Hematopoietic multipotent progenitor cell treated with erythropoietin and hydrocortisone succinate and interleukin-3 and kit ligand, for 8 days (in vitro differentiated cells): ENCODE data around the gene RERE.
"Not testable (repeated sequence)": the region's sequence is repeated elsewhere in the genome, so short reads cannot be mapped to it uniquely, and the experiment has no call there.

Experiments
- DNase-seq: peaks from one replicate; pipeline ENCODE4 v3.0.0-alpha.2; 2015

Gene RERE

GRCh38 chr1:8389958-8390535 is 427.4 kb downstream of the RERE start:
- no peak for DNase-seq

DNA sequence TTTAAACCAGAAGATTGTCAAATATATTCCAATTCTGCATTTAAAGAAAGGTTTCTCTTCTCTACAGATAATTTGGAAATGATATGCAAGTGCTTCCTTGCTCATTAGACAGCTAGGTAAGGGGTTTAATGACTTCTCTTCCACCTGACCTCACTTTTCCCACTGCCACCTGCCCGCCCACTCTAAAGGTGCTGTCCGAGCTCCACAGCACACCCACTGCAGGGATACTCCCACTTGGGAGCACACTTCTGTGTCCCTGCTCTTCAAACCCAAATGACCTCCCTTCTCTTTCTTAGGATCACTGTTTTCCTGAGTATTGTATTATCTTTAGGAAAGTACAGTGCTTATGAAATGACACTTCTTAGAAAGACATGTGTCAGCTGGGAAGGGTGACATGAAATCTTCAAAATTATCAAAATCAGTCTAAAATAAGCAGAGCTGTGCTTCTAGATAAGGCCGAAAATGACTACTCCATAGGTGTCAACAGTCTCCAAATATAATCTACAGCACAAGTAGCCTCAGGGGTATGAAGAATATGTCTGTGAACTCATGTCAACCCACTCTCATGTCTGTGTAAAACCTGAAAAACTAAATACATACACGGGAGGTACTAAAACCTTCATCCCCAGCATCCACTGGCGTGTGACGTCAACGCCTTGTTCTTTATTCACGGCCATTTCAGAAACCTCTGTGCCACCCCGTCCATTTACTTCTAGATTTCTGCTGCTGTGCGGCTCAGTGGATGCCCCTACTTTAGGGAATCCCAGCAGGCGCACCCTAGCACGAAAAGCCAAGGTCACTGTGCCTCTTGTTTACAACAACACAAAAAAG is 428.5 kb downstream of the RERE start:
- DNase-seq, result peak; percentile 58

GRCh38 chr1:8386247-8386646 is 431.2 kb downstream of the RERE start:
- no peak for DNase-seq

GRCh38 chr1:8384577-8384976 is 432.9 kb downstream of the RERE start:
- DNase-seq, result no peak

GRCh38 chr1:8384088-8384487 is 433.4 kb downstream of the RERE start:
- DNase-seq, result no peak

DNA sequence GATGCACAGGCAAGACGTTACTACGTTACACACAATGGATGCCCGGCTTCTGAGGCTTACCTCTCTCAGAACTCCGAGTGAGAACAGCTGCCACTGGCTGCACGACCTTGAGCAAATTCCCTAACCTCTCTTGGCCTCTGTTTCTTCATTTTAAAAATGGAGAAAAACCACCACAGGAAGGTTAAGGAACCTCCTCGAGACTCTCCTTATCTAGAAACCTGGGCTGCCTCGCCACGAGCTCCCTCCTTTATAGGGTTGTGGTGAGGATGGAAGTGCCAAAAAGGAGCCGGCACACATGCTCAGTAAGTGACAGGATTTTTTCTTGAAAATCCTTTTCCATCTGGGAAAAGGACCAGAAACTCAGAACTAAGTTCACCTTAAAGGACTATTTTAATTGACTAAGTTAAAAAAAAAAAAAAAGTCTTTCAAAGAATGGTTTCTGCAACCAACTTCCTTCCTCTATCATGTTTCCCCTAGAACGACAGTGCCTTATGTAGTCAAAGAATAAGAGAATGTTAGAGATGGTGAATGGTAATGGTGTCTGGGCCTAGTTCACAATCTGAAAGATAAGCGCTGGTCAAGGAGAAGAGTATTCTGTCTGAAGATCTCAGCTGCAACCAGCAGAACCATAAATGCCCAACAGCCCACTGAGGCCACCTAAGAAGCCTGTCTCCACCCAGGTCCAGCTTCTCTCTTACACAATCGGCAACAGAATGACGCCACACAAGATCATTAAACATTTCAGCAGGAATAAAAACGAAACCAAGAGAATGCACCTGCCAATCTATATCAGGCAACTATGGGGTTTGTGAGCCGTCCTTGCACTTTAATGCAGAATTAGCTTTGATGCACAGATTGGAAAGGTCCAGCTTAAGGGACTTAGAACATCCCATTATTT is 434.6 kb downstream of the RERE start:
- no peak for DNase-seq

- DNase-seq, result no peak
Measured at GRCh38 chr1:8382051-8382505, 435.4 kb downstream of the RERE start.

- DNase-seq, result no peak
Measured at GRCh38 chr1:8381618-8382017, 435.8 kb downstream of the RERE start.

DNA sequence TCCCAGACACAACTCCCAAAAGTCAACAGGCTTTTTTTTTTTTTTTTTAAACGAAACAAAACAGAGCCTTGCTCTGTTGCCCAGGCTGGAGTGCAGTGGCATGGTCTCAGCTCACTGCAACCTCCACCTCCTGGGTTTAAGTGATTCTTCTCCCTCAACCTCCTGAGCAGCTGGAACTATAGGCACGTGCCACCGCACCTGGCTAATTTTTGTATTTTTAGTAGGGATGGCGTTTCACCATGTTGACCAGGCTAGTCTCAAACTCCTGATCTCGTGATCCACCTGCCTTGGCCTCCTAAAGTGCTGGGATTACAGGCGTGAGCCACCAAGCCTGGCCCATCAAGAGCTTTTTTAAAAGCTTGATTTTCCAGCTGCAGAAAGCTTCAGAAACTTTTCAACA is 437.1 kb downstream of the RERE start:
- DNase-seq, result not testable (repeated sequence)

DNA sequence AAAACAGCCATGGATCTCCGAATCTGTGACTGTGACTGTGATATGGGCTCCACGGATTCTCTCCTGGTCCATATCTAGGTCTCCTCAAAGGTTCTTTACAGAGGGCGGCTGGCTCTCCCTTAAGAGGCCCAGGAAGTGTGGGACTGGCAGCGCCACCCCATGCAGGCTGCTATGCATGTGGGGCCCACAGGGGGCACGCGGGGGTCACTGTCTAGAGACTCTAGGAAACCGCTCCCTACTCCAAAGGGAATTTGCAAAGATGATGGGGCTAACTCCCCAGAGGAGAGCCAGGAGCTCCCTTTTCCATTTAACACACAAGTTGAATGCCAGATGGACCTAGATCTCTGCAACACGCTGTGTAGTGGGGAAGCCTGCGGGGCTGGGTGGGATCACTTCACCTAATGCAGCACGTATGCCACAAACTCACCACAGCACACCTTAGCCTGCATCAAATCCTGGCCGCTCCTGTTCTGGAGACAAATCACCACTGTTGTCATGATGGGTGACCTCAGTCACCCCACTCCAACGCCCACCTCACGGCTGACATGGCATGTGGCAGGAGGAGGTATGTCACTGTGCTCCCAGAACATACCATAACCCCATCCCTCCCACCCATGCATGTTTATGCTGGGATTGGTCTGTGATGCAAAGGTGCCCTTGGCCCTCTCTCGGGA is 437.8 kb downstream of the RERE start:
- DNase-seq, result no peak

DNA sequence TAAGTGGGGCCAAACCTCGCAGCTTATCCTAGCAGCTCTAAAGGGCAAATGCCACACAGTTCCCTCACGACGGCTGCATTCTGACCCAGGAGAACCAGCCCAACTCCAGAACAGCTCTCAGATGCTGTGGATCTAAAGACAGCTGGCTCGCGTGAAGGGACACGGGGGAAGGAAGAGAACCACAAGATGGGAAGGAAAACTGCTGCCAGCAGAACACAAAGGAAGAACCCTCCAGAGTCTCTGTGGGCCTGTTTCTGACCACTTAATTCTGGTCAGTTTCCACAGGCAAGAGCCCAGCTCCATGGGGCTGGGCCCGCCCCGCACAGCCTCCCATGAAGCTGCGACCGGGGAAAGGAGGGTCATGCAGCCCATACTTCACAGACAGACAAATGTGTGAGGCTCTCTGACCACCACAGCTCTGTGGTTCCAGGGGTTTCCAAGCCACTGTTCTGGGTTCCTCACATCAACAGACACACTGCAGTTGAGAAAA is 438.4 kb downstream of the RERE start:
- no peak for DNase-seq

DNA sequence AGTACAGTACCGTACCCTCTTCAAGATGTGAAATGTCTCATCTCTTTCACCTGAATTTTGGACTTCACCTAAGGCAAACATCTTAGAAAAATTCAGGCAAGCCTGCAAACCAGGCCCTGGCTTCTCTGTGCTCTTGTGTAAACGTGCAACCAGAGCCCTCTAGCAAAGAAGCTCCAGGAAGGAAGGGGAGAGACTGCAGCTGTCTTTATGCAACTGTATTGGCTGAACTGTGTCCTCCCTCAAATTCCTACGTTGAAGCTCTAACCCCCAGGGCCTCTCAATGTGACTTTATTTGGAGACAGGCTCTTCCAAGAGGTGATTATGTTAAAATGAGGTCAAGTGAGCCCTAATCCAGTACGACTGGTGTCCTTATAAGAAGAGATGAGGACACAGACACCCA is 439.3 kb downstream of the RERE start:
- DNase-seq, result no peak

DNA sequence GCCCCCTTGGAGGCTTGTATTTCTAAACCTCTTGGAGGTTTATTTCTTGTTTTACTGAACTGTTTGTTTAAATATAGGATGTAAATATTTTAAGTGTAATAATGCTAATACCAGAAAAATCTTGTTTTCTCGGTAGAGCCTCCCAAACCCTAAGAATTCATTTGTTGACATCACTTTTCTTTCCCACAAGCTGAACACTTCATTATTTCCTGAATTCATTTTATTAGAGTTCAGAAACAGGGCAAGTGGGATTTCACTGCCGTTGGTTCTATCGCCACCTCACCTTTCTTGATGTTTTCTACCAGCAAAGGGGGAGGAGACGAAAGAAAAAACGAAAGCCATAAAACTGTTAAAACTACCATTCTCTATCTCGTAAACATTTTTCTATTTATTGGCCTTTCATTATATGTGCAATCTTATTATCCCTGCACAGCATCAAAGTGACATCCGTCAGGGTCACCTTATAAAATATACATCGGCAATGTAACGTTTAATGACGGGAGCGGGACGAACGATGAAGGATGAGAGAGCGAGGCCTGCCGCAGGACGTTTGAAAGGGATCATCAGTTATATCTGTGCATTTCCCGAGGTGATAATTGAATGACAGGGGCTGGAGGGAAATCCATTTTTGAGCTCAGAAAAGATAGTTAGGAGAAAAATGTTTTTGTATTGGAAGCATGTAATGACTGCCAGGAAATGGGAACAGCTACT is 440.0 kb downstream of the RERE start:
- DNase-seq, result no peak

GRCh38 chr1:8376358-8376840 is 441.0 kb downstream of the RERE start:
- DNase-seq, result no peak

- DNase-seq, result peak; percentile 65
Measured at GRCh38 chr1:8374812-8375211, 442.6 kb downstream of the RERE start.

GRCh38 chr1:8374356-8374755 is 443.1 kb downstream of the RERE start:
- DNase-seq, result no peak

- DNase-seq, result no peak
Measured at GRCh38 chr1:8373581-8374241, 443.7 kb downstream of the RERE start.

DNA sequence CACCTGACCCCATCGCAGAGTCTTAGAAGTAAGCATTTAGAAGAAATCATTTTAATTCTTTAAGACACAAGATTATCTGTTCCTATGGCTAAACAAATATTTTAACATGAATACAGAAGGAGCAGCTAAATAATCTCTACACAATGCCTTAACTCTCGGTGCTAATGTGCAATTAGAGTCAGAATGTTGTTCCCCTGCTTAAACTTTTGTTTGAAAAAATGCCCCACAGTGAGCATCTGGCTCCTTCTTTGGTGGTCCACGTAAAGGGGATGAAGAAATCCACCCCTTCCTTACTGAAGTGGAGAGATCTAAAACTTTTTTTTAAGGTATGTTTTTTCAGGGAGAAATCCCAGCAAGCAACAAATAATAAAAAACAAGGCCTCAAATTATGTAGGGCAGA is 444.3 kb downstream of the RERE start:
- DNase-seq, result no peak

DNA sequence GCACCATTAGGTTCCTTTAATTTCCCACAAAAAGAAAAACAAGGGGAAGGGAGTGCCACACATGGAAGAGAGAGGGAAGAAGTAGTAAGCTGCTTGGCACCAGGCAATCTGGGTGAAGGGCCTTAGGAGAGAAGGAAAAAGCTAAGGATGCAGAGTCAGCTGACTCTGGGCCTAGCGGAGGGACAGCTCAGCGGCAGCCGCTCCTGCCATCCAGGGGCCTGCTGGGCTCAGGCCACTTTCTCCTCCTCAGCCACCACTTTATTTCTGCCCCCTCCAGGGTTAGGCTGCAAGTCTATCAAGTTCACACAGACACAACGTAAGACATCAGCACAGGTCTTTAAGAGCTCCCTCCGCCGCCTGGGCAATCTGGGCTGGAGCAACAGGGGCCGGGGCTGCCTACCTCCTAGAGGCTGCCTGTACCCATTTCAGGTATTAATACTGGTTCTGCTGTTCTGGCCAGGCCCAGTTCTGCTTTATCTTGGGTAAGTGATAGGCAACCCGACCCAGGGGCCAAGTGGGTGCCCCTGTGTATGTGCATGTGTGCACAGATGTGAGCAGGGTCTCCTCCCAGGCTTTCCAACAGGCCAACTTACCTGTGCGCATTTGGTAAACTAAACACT is 446.0 kb downstream of the RERE start:
- DNase-seq, result no peak

DNA sequence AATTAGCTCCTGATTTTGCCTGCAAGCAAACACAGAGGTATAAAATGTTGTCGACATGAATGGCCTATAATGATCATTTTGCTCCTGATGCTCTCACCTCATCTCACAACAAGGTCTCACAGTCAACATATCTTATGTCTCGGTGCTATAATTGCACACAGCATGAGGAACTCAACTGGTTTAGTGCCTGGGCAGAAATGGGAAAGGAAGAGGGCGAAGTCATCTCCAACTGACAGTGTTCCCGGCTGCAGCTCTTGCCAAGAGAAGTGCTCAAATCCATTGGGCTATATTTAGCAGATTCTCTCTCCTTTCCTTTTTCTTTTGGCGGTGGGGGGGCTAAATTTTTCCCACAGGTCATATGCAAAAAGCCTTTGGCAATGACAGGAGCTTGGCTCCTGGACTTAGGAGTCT is 446.5 kb downstream of the RERE start:
- DNase-seq, result no peak
